Endothelial cell of umbilical vein (primary cell): Measurements from ENCODE around the gene CD1E. TPM values are rescaled to one million over a fixed set of nuclear protein-coding genes. Genes with fewer than 3 reads are reported as not detected.

Experiments
- BruUV-seq: library from RNA; stranded (reverse); fragments of 400-500 nt; replicated peaks from 2 replicates; lab custom pipeline; 2021; lab: Mats Ljungman, UMichigan
- CTCF ChIA-PET: fragments of 300-600, 350-600 bp; sonication (Branson Sonifier 250); formaldehyde crosslinking; loops from one replicate; lab custom pipeline; 2021; ENCODE audit warnings: antibody characterized with exemption, inconsistent platforms; lab: Charles Lee
- POLR2A ChIA-PET: fragments of 300-600, 350-600 bp; sonication (Branson Sonifier 250); formaldehyde crosslinking; loops from one replicate; lab custom pipeline; 2021; ENCODE audit warnings: antibody characterized with exemption, inconsistent platforms; lab: Charles Lee
- DNase-seq: peaks from one replicate; pipeline ENCODE4 v3.0.0-alpha.2; 2011; ENCODE audit warnings: low read depth, low spot score
- FAIRE-seq: peaks from 2 replicates; lab custom pipeline; 2011; peaks lifted over from hg19 to GRCh38; lab: Jason Lieb, UNC
- H2AFZ ChIP-seq: 2 replicates; pipeline ENCODE4 v1.6.0; 2012; ENCODE audit warnings: low read depth, low read length, control low read depth, inconsistent platforms
- H3K27ac ChIP-seq: 2 replicates; pipeline ENCODE4 v1.5.1; 2011; ENCODE audit warnings: low read depth, mild to moderate bottlenecking, control low read depth, low read length, moderate library complexity; ENCODE audit not compliant: insufficient read depth
- H3K27me3 ChIP-seq, 2 experiments: 2 replicates each; pipeline versions ENCODE4 v1.6.0 to v1.6.1; 2011; ENCODE audit warnings: low read length in 2 of 2, mixed read lengths in 1 of 2; ENCODE audit not compliant: control insufficient read depth in 2 of 2, insufficient read depth in 2 of 2
- H3K36me3 ChIP-seq, 2 experiments: 2 replicates in 1 of 2; 3 replicates in 1 of 2; pipeline ENCODE4 v1.5.1; 2011; ENCODE audit warnings: low read length in 2 of 2, mild to moderate bottlenecking in 1 of 2, moderate library complexity in 1 of 2; ENCODE audit not compliant: control insufficient read depth in 2 of 2, insufficient read depth in 2 of 2; ENCODE audit errors: extremely low read depth in 1 of 2
- H3K4me1 ChIP-seq: 3 replicates; pipeline ENCODE4 v1.5.1; 2011; ENCODE audit warnings: mild to moderate bottlenecking, low read length; ENCODE audit not compliant: control insufficient read depth, insufficient read depth; ENCODE audit errors: extremely low read depth
- H3K4me2 ChIP-seq: 2 replicates; pipeline ENCODE4 v1.6.1; 2011; ENCODE audit warnings: low read length, control low read depth, mixed read lengths; ENCODE audit not compliant: insufficient read depth
- H3K4me3 ChIP-seq, 3 experiments: fragments of 200-600 bp in 1 of 3; sonication (generic), shearing (Covaris generic) in 1 of 3; replicated peaks in 1 of 3; 2 replicates each; pipeline ENCODE4 v1.5.1; 2011 to 2016; ENCODE audit warnings: control low read depth in 3 of 3, low read length in 3 of 3, mild to moderate bottlenecking in 2 of 3, inconsistent platforms in 1 of 3, low read depth in 1 of 3, moderate library complexity in 1 of 3; ENCODE audit not compliant: insufficient read depth in 1 of 3
- H3K79me2 ChIP-seq: 2 replicates; pipeline ENCODE4 v1.6.0; 2012; ENCODE audit warnings: low read length, inconsistent platforms; ENCODE audit not compliant: control insufficient read depth, insufficient read depth
- H3K9ac ChIP-seq: replicated peaks from 2 replicates; pipeline ENCODE3; 2011; ENCODE audit warnings: low read length, control low read depth; ENCODE audit not compliant: insufficient read depth; ENCODE audit errors: extremely low read depth
- H3K9me1 ChIP-seq: replicated peaks from 3 replicates; pipeline ENCODE4 v1.6.0; 2011; ENCODE audit warnings: mild to moderate bottlenecking, low read length; ENCODE audit not compliant: control insufficient read depth, insufficient read depth; ENCODE audit errors: extremely low read depth
- H3K9me3 ChIP-seq: replicated peaks from 2 replicates; pipeline ENCODE4 v1.5.1; 2012; ENCODE audit warnings: low read length, inconsistent platforms; ENCODE audit not compliant: control insufficient read depth, insufficient read depth
- H4K20me1 ChIP-seq: replicated peaks from 2 replicates; pipeline ENCODE3; 2011; ENCODE audit warnings: mild to moderate bottlenecking, low read length; ENCODE audit not compliant: control insufficient read depth, insufficient read depth; ENCODE audit errors: extremely low read depth
- CTCF ChIP-seq, 2 donors: IDR thresholded peaks; 1 replicate in 1 of 2; 2 replicates in 1 of 2; pipeline ENCODE4 v1.5.1; 2011; ENCODE audit warnings: low read length in 2 of 2, mild to moderate bottlenecking in 2 of 2, moderate library complexity in 2 of 2, control low read depth in 1 of 2, inconsistent platforms in 1 of 2, low read depth in 1 of 2; ENCODE audit not compliant: insufficient read depth in 1 of 2; ENCODE audit errors: extremely low read depth in 1 of 2
- EZH2 ChIP-seq: IDR thresholded peaks from 2 replicates; pipeline ENCODE4 v1.6.1; 2012; ENCODE audit warnings: borderline replicate concordance, low read depth, mild to moderate bottlenecking, moderate library complexity, low read length, inconsistent platforms; ENCODE audit not compliant: severe bottlenecking
- FOS ChIP-seq: IDR thresholded peaks from 2 replicates; pipeline ENCODE4 v1.6.1; 2011; ENCODE audit warnings: mild to moderate bottlenecking, low read length, moderate library complexity, borderline replicate concordance; ENCODE audit not compliant: insufficient read depth
- GATA2 ChIP-seq: IDR thresholded peaks from 2 replicates; pipeline ENCODE4 v1.7.0; 2011; ENCODE audit warnings: low read depth, mild to moderate bottlenecking, moderate library complexity, mixed read lengths, low read length; ENCODE audit not compliant: insufficient read length, insufficient read depth
- JUN ChIP-seq: IDR thresholded peaks from 2 replicates; pipeline ENCODE4 v1.6.1; 2011; ENCODE audit warnings: borderline replicate concordance, low read depth; ENCODE audit not compliant: insufficient read length, insufficient read depth
- MAX ChIP-seq: IDR thresholded peaks from 2 replicates; pipeline ENCODE4 v1.6.1; 2011; ENCODE audit not compliant: insufficient read depth, insufficient read length
- dilution Hi-C: fragments of 300-500 bp; cut with MboI; formaldehyde crosslinking; loops from one replicate; pipeline ENCODE4 v1.15.0; 2019; ENCODE audit warnings: low sequenced_read_pairs; ENCODE audit not compliant: extremely low pct_ligation_motif_present
- intact Hi-C: fragments of 100-400 bp; cut with micrococcal nuclease; formaldehyde crosslinking; loops from one replicate; pipeline ENCODE4 v1.10.0; 2022
- polyA plus RNA-seq, 4 experiments: library from polyadenylated mRNA; depleted of rRNA in 3 of 4; stranded (reverse) in 3 of 4; unstranded in 1 of 4; fragments of >200 nt; gene quantifications; 2 replicates each; pipeline versions ENCODE4 v1.2.1 to v1.2.3, GENCODE V29; 2011 to 2012; ENCODE audit warnings: missing spikeins in 1 of 4
- total RNA-seq: library from RNA; stranded (reverse); gene quantifications from 2 replicates; pipeline ENCODE4 v1.2.3, GENCODE V29; 2021

CD1E gene
- total and polyA plus RNA-seq, 2 donors (not counting 3 experiments of a cell fraction or from before 2014, with no cell fraction given) = not detected

GRCh38 chr1:158396646-158397045, 43.0 kb downstream of the CD1E start:
- Histone ChIP-seq H3K4me2 (no peak overlapping the region), H3K79me2 (no peaks in the 10 kb centered on the region), H3K27ac (no peak overlapping the region), H3K9me3 (no peaks in the 10 kb centered on the region), H3K9ac (no peak overlapping the region), H4K20me1 (no peaks in the 10 kb centered on the region), H3K27me3 (no peaks in the 10 kb centered on the region), H3K9me1 (no peaks in the 10 kb centered on the region), H3K4me3 (no peak overlapping the region), H3K4me1 (no peaks in the 10 kb centered on the region), H2AFZ (no peak overlapping the region), H3K36me3 (no peaks in the 10 kb centered on the region)
- intact Hi-C loops = no loop called here
- DNase-seq = no peak
- dilution Hi-C loops = no loop called here
- BruUV-seq = no TSS peak
- CTCF ChIA-PET = no interaction called here
- no peak for TF ChIP-seq EZH2
- no peak for TF ChIP-seq JUN
- TF ChIP-seq MAX = no peak
- no peak for TF ChIP-seq CTCF (IDR thresholded peaks at IDR 0.05; ENCODE audit: extremely low read depth in 1 of 2, insufficient read depth in 1 of 2, low read depth in 1 of 2, low read length in 2 of 2)
- no peak for TF ChIP-seq FOS
- no peak for TF ChIP-seq GATA2
- no peak for FAIRE-seq
- POLR2A ChIA-PET = no interaction called here
